Measurements from ENCODE around the gene HSD17B12. TPM values are rescaled to one million over a fixed set of nuclear protein-coding genes. Genes with fewer than 3 reads are reported as not detected.

The HSD17B12 gene
- total and polyA plus RNA-seq, 2 of the 8 experiments (the other 6 are each of a cell fraction or from before 2014, with no cell fraction given): 46.0 to 121 TPM

GRCh38 chr11:43819926-43820325 is 139.4 kb downstream of the HSD17B12 start (continued):
- TF ChIP-seq RXRA (IDR thresholded peaks at IDR 0.05; ENCODE audit: insufficient read depth, low read depth, low read length) (no peak), JUND (IDR thresholded peaks at IDR 0.05; ENCODE audit: low read length) (no peak), CTCF (IDR thresholded peaks at IDR 0.05; ENCODE audit: control extremely low read depth in 1 of 3, insufficient read depth in 1 of 3, low read depth in 1 of 3, low read length in 3 of 3) (no peak), JUN (IDR thresholded peaks at IDR 0.05; ENCODE audit: low read depth, low read length) (no peak)
- TF ChIP-seq, protein P1, sequence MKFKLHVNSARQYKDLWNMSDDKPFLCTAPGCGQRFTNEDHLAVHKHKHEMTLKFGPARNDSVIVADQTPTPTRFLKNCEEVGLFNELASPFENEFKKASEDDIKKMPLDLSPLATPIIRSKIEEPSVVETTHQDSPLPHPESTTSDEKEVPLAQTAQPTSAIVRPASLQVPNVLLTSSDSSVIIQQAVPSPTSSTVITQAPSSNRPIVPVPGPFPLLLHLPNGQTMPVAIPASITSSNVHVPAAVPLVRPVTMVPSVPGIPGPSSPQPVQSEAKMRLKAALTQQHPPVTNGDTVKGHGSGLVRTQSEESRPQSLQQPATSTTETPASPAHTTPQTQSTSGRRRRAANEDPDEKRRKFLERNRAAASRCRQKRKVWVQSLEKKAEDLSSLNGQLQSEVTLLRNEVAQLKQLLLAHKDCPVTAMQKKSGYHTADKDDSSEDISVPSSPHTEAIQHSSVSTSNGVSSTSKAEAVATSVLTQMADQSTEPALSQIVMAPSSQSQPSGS (IDR thresholded peaks at IDR 0.05; ENCODE audit: low read length): no peak

Measured in H1 (cell line).